HFFc6 (cell line): Measurements from ENCODE around the gene PRKCH. TPM values are rescaled to one million over a fixed set of nuclear protein-coding genes. Genes with fewer than 3 reads are reported as not detected.

ENCODE experiments used
- DNase-seq: peaks from one replicate; pipeline ENCODE4 v3.0.0-alpha.2; 2018
- H3K27ac Mint-ChIP-seq: 2 replicates; pipeline ENCODE4 v1.8.0; 2020; ENCODE audit warnings: mild to moderate bottlenecking, mixed read lengths
- H3K27me3 Mint-ChIP-seq: 2 replicates; pipeline ENCODE4 v1.8.0; 2021; ENCODE audit warnings: mild to moderate bottlenecking, moderate library complexity, mixed read lengths; ENCODE audit not compliant: insufficient read depth
- H3K36me3 Mint-ChIP-seq: 2 replicates; pipeline ENCODE4 v1.8.0; 2021; ENCODE audit warnings: low read depth, mixed read lengths
- H3K4me1 Mint-ChIP-seq: 2 replicates; pipeline ENCODE4 v1.8.0; 2020; ENCODE audit warnings: low read depth, mixed read lengths
- H3K4me3 Mint-ChIP-seq: 2 replicates; pipeline ENCODE4 v1.8.0; 2020; ENCODE audit warnings: mild to moderate bottlenecking, moderate library complexity, mixed read lengths
- H3K9me3 Mint-ChIP-seq: 2 replicates; pipeline ENCODE4 v1.8.0; 2020; ENCODE audit warnings: mild to moderate bottlenecking, mixed read lengths
- CTCF ChIP-seq: fragments of 200-600 bp; sonication (generic); IDR thresholded peaks from 2 replicates; pipeline ENCODE4 v1.5.0; 2021; ENCODE audit warnings: antibody characterized with exemption, mild to moderate bottlenecking
- total RNA-seq, 6 experiments: library from RNA; stranded (reverse); fragmentation: NEBNext Ultra II Directional; extraction: Animal tissue kit (Norgen Biotek cat#: 25700); gene quantifications; 2 replicates in 1 of 6; 3 replicates in 5 of 6; pipeline ENCODE4 v1.2.3, GENCODE V29; 2021

PRKCH gene
- total RNA-seq, 6 experiments from 2014 or later: 0.17 to 1.2 (median 0.35) TPM

GRCh38 chr14:61489932-61490331, 168.6 kb downstream of the PRKCH start:
- Mint-ChIP-seq H3K27ac (no peak overlapping the region), H3K36me3 (no peaks in the 10 kb centered on the region)

GRCh38 chr14:61491224-61491623, 169.8 kb downstream of the PRKCH start:
- DNase-seq: no peak

More at GRCh38 chr14:61489932-61490331, 168.6 kb downstream of the PRKCH start:
- Mint-ChIP-seq H3K27me3 (no peaks in the 10 kb centered on the region), H3K4me3 (no peak overlapping the region), H3K9me3 (no peaks in the 10 kb centered on the region), H3K4me1 (no peaks in the 10 kb centered on the region)
- TF ChIP-seq CTCF: no peak
- no peak for DNase-seq

DNA sequence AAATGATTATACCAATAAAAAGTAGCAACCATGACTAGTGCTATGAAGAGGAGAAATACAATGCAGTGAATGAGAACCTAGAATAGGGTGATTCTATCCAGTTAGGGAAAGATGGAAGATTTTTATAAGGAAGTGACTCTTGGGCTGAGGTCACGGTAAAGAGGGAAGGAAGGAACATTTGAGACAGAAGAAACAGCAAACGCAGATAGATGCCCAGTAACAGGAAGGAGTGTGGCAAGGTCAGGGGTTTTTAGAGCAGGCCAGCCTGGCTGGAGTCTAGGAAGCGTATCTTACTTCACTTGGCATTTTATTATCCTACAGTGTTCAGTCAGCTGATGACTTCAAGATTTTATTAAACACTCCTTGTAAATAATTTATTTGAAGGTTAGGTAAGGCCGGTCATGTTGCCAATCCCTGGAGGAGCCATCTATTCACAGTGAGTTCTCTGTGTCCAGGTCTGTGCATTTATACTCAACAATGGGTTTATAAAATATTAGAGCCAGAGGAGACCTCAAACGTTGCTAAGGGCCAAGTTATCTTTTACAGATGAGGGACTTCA, 170.6 kb downstream of the PRKCH start:
- no peak for TF ChIP-seq CTCF
- Mint-ChIP-seq H3K9me3 (no peaks in the 10 kb centered on the region), H3K27ac (no peak overlapping the region), H3K36me3 (no peaks in the 10 kb centered on the region; the same call in 1 of the 2 replicates), H3K27me3 (no peaks in the 10 kb centered on the region), H3K4me3 (no peak overlapping the region), H3K4me1 (no peaks in the 10 kb centered on the region)
- DNase-seq: no peak

More at GRCh38 chr14:61491224-61491623, 169.8 kb downstream of the PRKCH start:
- Mint-ChIP-seq H3K27me3 (no peaks in the 10 kb centered on the region), H3K4me1 (no peaks in the 10 kb centered on the region), H3K27ac (no peak overlapping the region), H3K36me3 (no peaks in the 10 kb centered on the region; the same call in 1 of the 2 replicates), H3K9me3 (no peaks in the 10 kb centered on the region), H3K4me3 (no peak overlapping the region)
- no peak for TF ChIP-seq CTCF

GRCh38 chr14:61492474-61492873, 171.1 kb downstream of the PRKCH start:
- Mint-ChIP-seq H3K4me1 (no peaks in the 10 kb centered on the region), H3K27me3 (no peaks in the 10 kb centered on the region), H3K27ac (no peak overlapping the region), H3K36me3 (no peaks in the 10 kb centered on the region; the same call in 1 of the 2 replicates), H3K4me3 (no peak overlapping the region), H3K9me3 (no peaks in the 10 kb centered on the region)
- TF ChIP-seq CTCF: no peak; the same call in 1 of the 2 replicates
- no peak for DNase-seq

DNA sequence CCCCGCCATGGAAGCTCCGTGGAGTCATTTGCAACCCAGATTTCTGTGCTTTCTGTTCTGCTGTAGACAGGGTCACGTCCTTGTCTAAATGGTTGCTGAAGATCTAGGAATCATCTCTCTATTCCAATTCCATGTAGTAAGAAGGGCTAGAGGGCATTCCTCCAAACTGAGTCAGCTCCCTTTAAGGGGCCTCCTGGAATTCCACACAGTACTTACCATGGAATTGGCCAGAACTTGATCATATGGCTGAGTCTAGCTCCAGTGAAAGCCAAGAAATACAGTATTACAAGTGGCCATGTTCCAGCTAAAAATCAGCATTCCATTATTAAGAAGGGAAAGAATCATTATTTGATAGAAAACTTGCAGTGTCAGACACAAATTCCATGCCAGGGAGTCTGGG, 171.9 kb downstream of the PRKCH start:
- Mint-ChIP-seq H3K4me3 (no peak overlapping the region), H3K4me1 (peaks cover under 1% of the 10 kb centered on the region; the same call in 1 of the 2 replicates), H3K9me3 (no peaks in the 10 kb centered on the region), H3K27ac (no peak overlapping the region), H3K36me3 (no peaks in the 10 kb centered on the region; the same call in 1 of the 2 replicates), H3K27me3 (no peaks in the 10 kb centered on the region)
- no peak for TF ChIP-seq CTCF
- DNase-seq: peak; percentile 86
